ENCODE measurements around the gene HPSE2.

HPSE2 gene

GRCh38 chr10:98623176-98623575 lies 612.5 kb downstream of the HPSE2 start:
- no peak for DNase-seq (ENCODE audit: low read depth)
- TF ChIP-seq, protein P1, sequence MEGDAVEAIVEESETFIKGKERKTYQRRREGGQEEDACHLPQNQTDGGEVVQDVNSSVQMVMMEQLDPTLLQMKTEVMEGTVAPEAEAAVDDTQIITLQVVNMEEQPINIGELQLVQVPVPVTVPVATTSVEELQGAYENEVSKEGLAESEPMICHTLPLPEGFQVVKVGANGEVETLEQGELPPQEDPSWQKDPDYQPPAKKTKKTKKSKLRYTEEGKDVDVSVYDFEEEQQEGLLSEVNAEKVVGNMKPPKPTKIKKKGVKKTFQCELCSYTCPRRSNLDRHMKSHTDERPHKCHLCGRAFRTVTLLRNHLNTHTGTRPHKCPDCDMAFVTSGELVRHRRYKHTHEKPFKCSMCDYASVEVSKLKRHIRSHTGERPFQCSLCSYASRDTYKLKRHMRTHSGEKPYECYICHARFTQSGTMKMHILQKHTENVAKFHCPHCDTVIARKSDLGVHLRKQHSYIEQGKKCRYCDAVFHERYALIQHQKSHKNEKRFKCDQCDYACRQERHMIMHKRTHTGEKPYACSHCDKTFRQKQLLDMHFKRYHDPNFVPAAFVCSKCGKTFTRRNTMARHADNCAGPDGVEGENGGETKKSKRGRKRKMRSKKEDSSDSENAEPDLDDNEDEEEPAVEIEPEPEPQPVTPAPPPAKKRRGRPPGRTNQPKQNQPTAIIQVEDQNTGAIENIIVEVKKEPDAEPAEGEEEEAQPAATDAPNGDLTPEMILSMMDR (conservative IDR thresholded peaks at IDR 0.05; ENCODE audit: low read depth, low read length) = no peak
- H3K4me3 ChIP-seq (ENCODE audit: low read depth, low read length) = no peak overlapping the region

DNA sequence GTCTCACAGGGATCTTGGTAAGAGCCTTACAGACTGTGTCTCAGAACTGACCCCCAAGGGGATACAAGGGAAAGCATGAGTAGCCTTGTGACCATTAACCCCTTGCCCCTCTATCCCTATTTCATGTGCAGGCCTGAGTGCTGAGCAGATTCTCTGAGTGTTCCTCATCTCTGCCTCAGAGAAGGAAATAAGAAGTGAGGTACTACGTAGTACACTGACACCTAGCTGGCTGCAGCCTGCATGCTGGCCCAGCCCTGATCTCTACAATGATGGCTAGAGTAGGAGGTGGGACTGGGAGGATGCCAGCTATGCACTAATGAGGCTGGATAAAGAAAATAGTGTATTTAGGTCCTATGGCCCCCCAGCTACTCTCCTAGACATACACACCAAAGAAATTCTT lies 614.0 kb downstream of the HPSE2 start:
- no peak for DNase-seq (ENCODE audit: low read depth)
- no peak overlapping the region for H3K4me3 ChIP-seq (ENCODE audit: low read depth, low read length)
- TF ChIP-seq, protein P1 (conservative IDR thresholded peaks at IDR 0.05; ENCODE audit: low read depth, low read length) = no peak

GRCh38 chr10:98620503-98620902 lies 615.1 kb downstream of the HPSE2 start:
- no peak overlapping the region for H3K4me3 ChIP-seq (ENCODE audit: low read depth, low read length)
- DNase-seq (ENCODE audit: low read depth) = no peak
- TF ChIP-seq, protein P1 (conservative IDR thresholded peaks at IDR 0.05; ENCODE audit: low read depth, low read length) = no peak

DNA sequence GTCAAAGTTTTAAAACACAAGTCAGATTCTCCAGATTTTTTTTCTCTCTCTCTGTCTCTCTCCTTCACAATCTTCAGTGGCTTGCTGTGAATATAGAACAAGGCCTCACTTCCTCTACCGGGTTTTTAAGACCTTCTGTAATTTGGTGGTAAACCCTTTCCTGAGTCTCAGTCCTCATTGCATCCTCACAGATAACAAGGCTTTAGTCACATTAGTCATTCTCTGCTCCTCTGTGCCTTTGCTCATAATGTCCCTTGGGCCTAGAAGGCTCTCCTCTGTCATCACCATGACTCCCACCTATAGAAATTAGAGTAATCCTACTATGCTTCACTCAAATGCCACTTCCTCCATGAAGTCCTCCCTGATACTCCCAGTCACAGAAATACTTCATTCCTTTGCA lies 616.2 kb downstream of the HPSE2 start:
- H3K4me3 ChIP-seq (ENCODE audit: low read depth, low read length) = no peak overlapping the region
- DNase-seq (ENCODE audit: low read depth) = no peak
- TF ChIP-seq, protein P1 (conservative IDR thresholded peaks at IDR 0.05; ENCODE audit: low read depth, low read length) = no peak

- no peak overlapping the region for H3K4me3 ChIP-seq (ENCODE audit: low read depth, low read length)
- TF ChIP-seq, protein P1 (conservative IDR thresholded peaks at IDR 0.05; ENCODE audit: low read depth, low read length) = no peak
- no peak for DNase-seq (ENCODE audit: low read depth)
These were observed 617.6 kb downstream of the HPSE2 start for GRCh38 chr10:98617906-98618520.

- DNase-seq (ENCODE audit: low read depth) = no peak
- H3K4me3 ChIP-seq (ENCODE audit: low read depth, low read length) = no peak overlapping the region
- TF ChIP-seq, protein P1 (conservative IDR thresholded peaks at IDR 0.05; ENCODE audit: low read depth, low read length) = no peak
These were observed 622.2 kb downstream of the HPSE2 start for GRCh38 chr10:98613446-98613845.

GRCh38 chr10:98611436-98611835 lies 624.2 kb downstream of the HPSE2 start:
- no peak for DNase-seq (ENCODE audit: low read depth)
- TF ChIP-seq, protein P1 (conservative IDR thresholded peaks at IDR 0.05; ENCODE audit: low read depth, low read length) = no peak

More at GRCh38 chr10:98611436-98611835, 624.2 kb downstream of the HPSE2 start:
- no peak overlapping the region for H3K4me3 ChIP-seq (ENCODE audit: low read depth, low read length)
